Heart right ventricle (tissue), 16 donors: ENCODE measurements around the gene COL4A3. TPM values are rescaled to one million over a fixed set of nuclear protein-coding genes. Genes with fewer than 3 reads are reported as not detected.

ENCODE experiments used
- ATAC-seq, 8 donors: fragments of 200-7000 bp; cut with Tn5 transposase; one replicate each; pipeline ENCODE4 v1.9.1; 2020; ENCODE audit warnings: mild to moderate bottlenecking in 8 of 8, moderate library complexity in 8 of 8, moderate number of reproducible peaks in 1 of 8
- DNase-seq, 2 donors: peaks; one replicate each; pipeline ENCODE4 v3.0.0-alpha.2; 2020
- H3K27ac ChIP-seq, 10 donors: fragments of 200-600 bp; sonication (generic) in 2 of 10; one replicate each; pipeline versions ENCODE4 v1.5.0 to v1.8.0; 2020 to 2022; ENCODE audit warnings: mild to moderate bottlenecking in 3 of 10
- H3K27me3 ChIP-seq, 7 donors: fragments of 200-600 bp; one replicate each; pipeline ENCODE4 v1.8.0; 2021 to 2022; ENCODE audit warnings: mild to moderate bottlenecking in 2 of 7
- H3K36me3 ChIP-seq, 9 donors: fragments of 200-600 bp; sonication (generic) in 1 of 9; one replicate each; pipeline versions ENCODE4 v1.5.0 to v1.8.0; 2020 to 2022; ENCODE audit warnings: mild to moderate bottlenecking in 2 of 9
- H3K4me1 ChIP-seq, 9 donors: fragments of 200-600 bp; sonication (generic) in 1 of 9; one replicate each; pipeline versions ENCODE4 v1.5.0 to v1.8.0; 2020 to 2022; ENCODE audit warnings: mild to moderate bottlenecking in 4 of 9
- H3K4me3 ChIP-seq, 10 donors: fragments of 200-600 bp; sonication (generic) in 2 of 10; one replicate each; pipeline versions ENCODE4 v1.5.0 to v1.8.0; 2020 to 2022; ENCODE audit warnings: mild to moderate bottlenecking in 7 of 10, moderate library complexity in 2 of 10
- H3K9me3 ChIP-seq, 11 donors: fragments of 200-600 bp in 10 of 11; sonication (generic) in 2 of 11; one replicate each; pipeline versions ENCODE4 v1.5.0 to v1.8.0; 2013 to 2022; ENCODE audit warnings: mild to moderate bottlenecking in 2 of 11, control low read depth in 1 of 11, moderate library complexity in 1 of 11
- CTCF ChIP-seq, 9 donors: fragments of 200-600 bp; sonication (generic) in 2 of 9; IDR thresholded peaks; one replicate each; pipeline versions ENCODE4 v1.5.0 to v1.8.0; 2021 to 2022; ENCODE audit warnings: antibody characterized with exemption in 9 of 9, mild to moderate bottlenecking in 5 of 9, moderate library complexity in 1 of 9
- WGBS, 2 donors: extraction: QIAGEN DNeasy Blood & Tissue Kit; methylation state at CpG; one replicate each; pipeline ENCODE4 v1.1.7; 2013; ENCODE audit warnings: inconsistent platforms in 1 of 2; 5-methylcytosine and 5-hydroxymethylcytosine counted together
- intact Hi-C, 10 donors: fragments of 100-400 bp; cut with DNase I; formaldehyde crosslinking; loops; one replicate each; pipeline versions ENCODE4 v1.11.1 to v1.14.2; 2022
- long read RNA-seq, 3 donors: library from polyadenylated mRNA; unstranded; transcript quantifications; one replicate each; pipeline ENCODE4 v2.0.0, GENCODE V29; 2020 to 2021
- polyA plus RNA-seq, 2 donors: library from polyadenylated mRNA; stranded (reverse); fragments of 200-250 nt; gene quantifications; one replicate each; pipeline ENCODE4 v1.2.3, GENCODE V29; 2013
- total RNA-seq, 10 donors: library from RNA; stranded (reverse); fragmentation: NEBNext Ultra II Directional in 3 of 10; extraction: Animal tissue kit (Norgen Biotek cat#: 25700) in 3 of 10; gene quantifications; one replicate each; pipeline versions ENCODE4 v1.2.1 to v1.2.4, GENCODE V29; 2021 to 2023
- donor health status: Arrhythmogenic right ventricular cardiomyopathy.
- donor health status: ischemic (EF 13 %, LVEDD 7.1; RV severe dilation, severe dysfunction).
- donor health status: healthy with polysubstance abuse.
- donor health status: DM: no; HTN: yes; CAD: no.
- donor health status: DM: no; HTN: no; CAD: no.
- donor health status: ischemic (EF 25% LVEDD 6.9; RV normal size, moderate dysfunction).
- donor health status: ischemic (EF 25% LVEDD 5.7; RV mildly dilated, moderate dysfunction).
- donor health status: healthy.
- donor health status: DM: yes; HTN: yes; CAD: no.
- donor health status: Ischemic cardiomyopathy.
- donor health status: ischemic (EF 35%, LVEDD 5.7; RV mildly dilated, moderate dysfunction).
- donor health status: nonischemic (EF 11% LVEDD 7.7; RV severe dilation, severe dysfunction).
- donor health status: DM: yes; HTN: yes; CAD: no.
- donor health status: PGD.
- donor health status: ischemic (EF 29% LVEDD 5.4; RV normal size, mild dysfunction).
- donor health status: nonischemic (EF 23%, LVEDD 6.1; RV moderate dilation, normal function).

COL4A3 gene
- total RNA-seq (1 to 10 TPM; 1.0 to 6.2 (median 2.3) TPM), polyA plus RNA-seq (1 to 10 TPM in 1 of 2 donors, under 1 TPM in 1; 0.91 to 5.9 TPM)
- long read RNA-seq, donor 1, full-length matches to known transcripts: 1 of 4 reads
- long read RNA-seq, donor 1, partial matches to known transcripts: 2 of 4 reads
- long read RNA-seq, donor 1, other reads (novel, unspliced or antisense): 1 of 4 reads
- long read RNA-seq, donor 2, full-length matches to known transcripts: 1 of 12 reads
- long read RNA-seq, donor 2, partial matches to known transcripts: 4 of 12 reads
- long read RNA-seq, donor 2, other reads (novel, unspliced or antisense): 7 of 12 reads
- long read RNA-seq, donor 3, partial matches to known transcripts: 4 of 10 reads
- long read RNA-seq, donor 3, other reads (novel, unspliced or antisense): 6 of 10 reads

GRCh38 chr2:227163998-227164762 is at the start of gene COL4A3, which contains the start of gene COL4A4:
Gene COL4A3 (plus strand): TSS chr2:227164624. CDS start chr2:227164727, 103 bp downstream.
Gene COL4A4 (minus strand): TSS chr2:227164205. CDS start chr2:227147483, 16,722 bp downstream.
- intact Hi-C loops: no loop called here
- H3K4me3 ChIP-seq: peak within 1 kb of the TSS; percentile 64 to 83 (median 72)
- peaks cover 0 to 6% (median 0%) of the 10 kb centered on the region in 11 donors for H3K9me3 ChIP-seq
- peaks cover 0 to 36% (median 10%) of the 10 kb centered on the region in 7 donors for H3K27me3 ChIP-seq
- H3K27ac ChIP-seq: peak within 1 kb of the TSS; percentile 60 to 88 (median 76)
- DNase-seq: peak; percentile 69
- no peaks in the 10 kb centered on the region for H3K36me3 ChIP-seq
- H3K4me1 ChIP-seq: peaks cover 0 to 25% (median 3%) of the 10 kb centered on the region in 9 donors
- TF ChIP-seq CTCF (IDR thresholded peaks at IDR 0.05): peak in 2 of 9 donors; percentile 5 to 15
- ATAC-seq: peak; percentile 89 to 94 (median 92)
- 1% methylated on average over 74 to 77 of the region's 77 CpGs for WGBS, 2 donors

GRCh38 chr2:227115761-227116160 is 48.7 kb upstream of the COL4A3 start:
- Histone ChIP-seq H3K4me3 (no peak overlapping the region), H3K9me3 (no peaks in the 10 kb centered on the region), H3K36me3 (peaks cover 0 to 64% (median 0%) of the 10 kb centered on the region in 9 donors), H3K27ac (no peak overlapping the region), H3K4me1 (no peaks in the 10 kb centered on the region), H3K27me3 (no peaks in the 10 kb centered on the region)
- 76 to 78% methylated on average over 5 of the region's 5 CpGs for WGBS, 2 donors
- ATAC-seq (no peak), DNase-seq (no peak)
- TF ChIP-seq CTCF (IDR thresholded peaks at IDR 0.05): no peak
- intact Hi-C loops: no loop called here

- ATAC-seq (no peak), DNase-seq (no peak)
- intact Hi-C loops: no loop called here
- Histone ChIP-seq H3K9me3 (no peaks in the 10 kb centered on the region), H3K27ac (no peak overlapping the region), H3K36me3 (peaks cover 0 to 58% (median 0%) of the 10 kb centered on the region in 9 donors), H3K4me3 (no peak overlapping the region), H3K27me3 (no peaks in the 10 kb centered on the region), H3K4me1 (no peaks in the 10 kb centered on the region)
- WGBS, 2 donors: 82 to 91% methylated on average over 1 of the region's 1 CpG
- no peak for TF ChIP-seq CTCF (IDR thresholded peaks at IDR 0.05)
Observed at GRCh38 chr2:227117027-227117426, 47.4 kb upstream of the COL4A3 start.

GRCh38 chr2:227117852-227118251 is 46.6 kb upstream of the COL4A3 start:
- no peak for ATAC-seq
- Histone ChIP-seq H3K4me1 (no peaks in the 10 kb centered on the region), H3K36me3 (peaks cover 0 to 56% (median 0%) of the 10 kb centered on the region in 9 donors), H3K4me3 (no peak overlapping the region), H3K9me3 (no peaks in the 10 kb centered on the region), H3K27ac (no peak overlapping the region), H3K27me3 (no peaks in the 10 kb centered on the region)
- DNase-seq: no peak
- 15 to 26% methylated on average over 3 of the region's 3 CpGs for WGBS, 2 donors
- no peak for TF ChIP-seq CTCF (IDR thresholded peaks at IDR 0.05)
- intact Hi-C loops: no loop called here
